Stimulated activated CD4-positive, alpha-beta T cell treated with anti-CD3 and anti-CD28 coated beads, Interleukin-2, amount 100 ng/mL, for 48 hours (primary cell): ENCODE data around the gene AGBL4.
"Not testable (repeated sequence)": the region's sequence is repeated elsewhere in the genome, so short reads cannot be mapped to it uniquely, and the experiment has no call there.

Experiments
- DNase-seq, 2 donors: peaks; one replicate each; pipeline ENCODE4 v3.0.0-alpha.2; 2020

AGBL4 gene

GRCh38 chr1:49424782-49425181 lies 599.0 kb downstream of the AGBL4 start:
- DNase-seq, result no peak

GRCh38 chr1:49416758-49417157 lies 607.0 kb downstream of the AGBL4 start:
- DNase-seq, result no peak

GRCh38 chr1:49408346-49408745 lies 615.4 kb downstream of the AGBL4 start:
- no peak for DNase-seq

GRCh38 chr1:49397086-49397485 lies 626.7 kb downstream of the AGBL4 start:
- no peak for DNase-seq

GRCh38 chr1:49394200-49394599 lies 629.6 kb downstream of the AGBL4 start:
- DNase-seq, result no peak

GRCh38 chr1:49389699-49390098 lies 634.1 kb downstream of the AGBL4 start:
- no peak for DNase-seq

- DNase-seq, result no peak
Observed at GRCh38 chr1:49364676-49365075, 659.1 kb downstream of the AGBL4 start.

- DNase-seq, result no peak
Observed at GRCh38 chr1:49363628-49364027, 660.1 kb downstream of the AGBL4 start.

- DNase-seq, result no peak
Observed at GRCh38 chr1:49358036-49358435, 665.7 kb downstream of the AGBL4 start.

- no peak for DNase-seq
Observed at GRCh38 chr1:49356594-49356993, 667.2 kb downstream of the AGBL4 start.

- no peak for DNase-seq
Observed at GRCh38 chr1:49351768-49352167, 672.0 kb downstream of the AGBL4 start.

- DNase-seq, result no peak
Observed at GRCh38 chr1:49346767-49347349, 676.9 kb downstream of the AGBL4 start.

GRCh38 chr1:49340576-49340975 lies 683.2 kb downstream of the AGBL4 start:
- no peak for DNase-seq

- DNase-seq, result no peak
Observed at GRCh38 chr1:49339043-49339442, 684.7 kb downstream of the AGBL4 start.

GRCh38 chr1:49337251-49337650 lies 686.5 kb downstream of the AGBL4 start:
- no peak for DNase-seq

- DNase-seq, result no peak
Observed at GRCh38 chr1:49333906-49334305, 689.8 kb downstream of the AGBL4 start.

- DNase-seq, result no peak
Observed at GRCh38 chr1:49331066-49331852, 692.5 kb downstream of the AGBL4 start.

- no peak for DNase-seq
Observed at GRCh38 chr1:49323925-49324540, 699.7 kb downstream of the AGBL4 start.

GRCh38 chr1:49320493-49320892 lies 703.3 kb downstream of the AGBL4 start:
- not testable (repeated sequence) for DNase-seq

- DNase-seq, result no peak
Observed at GRCh38 chr1:49319426-49319963, 704.3 kb downstream of the AGBL4 start.

- DNase-seq, result no peak
Observed at GRCh38 chr1:49318218-49318617, 705.5 kb downstream of the AGBL4 start.

GRCh38 chr1:49307457-49307856 lies 716.3 kb downstream of the AGBL4 start:
- no peak for DNase-seq

GRCh38 chr1:49306507-49307070 lies 717.2 kb downstream of the AGBL4 start:
- DNase-seq, result no peak

- not testable (repeated sequence) for DNase-seq
Observed at GRCh38 chr1:49302400-49302799, 721.4 kb downstream of the AGBL4 start.
